Mesenteric fat pad (tissue), 1 donor: ENCODE measurements around the gene RPL22. TPM values are rescaled to one million over a fixed set of nuclear protein-coding genes. Genes with fewer than 3 reads are reported as not detected.

Experiments used
- DNase-seq: peaks from one replicate; pipeline ENCODE4 v3.0.0-alpha.2; 2020; ENCODE audit warnings: low spot score
- total RNA-seq: library from RNA; stranded (reverse); fragmentation: NEBNext Ultra II Directional; extraction: Animal tissue kit (Norgen Biotek cat#: 25700); gene quantifications from one replicate; pipeline ENCODE4 v1.2.1, GENCODE V29; 2021
- donor health status: DM: yes; HTN: yes; CAD: no.

RPL22 gene
- total RNA-seq, 1 donor from 2014 or later: 264 TPM

GRCh38 chr1:6205849-6206519 is 6.6 kb upstream of the RPL22 start, which contains the start of gene RNF207:
RNF207 (plus strand) TSS chr1:6206119; CDS start chr1:6206536, 417 bp downstream.
- DNase-seq: no peak

GRCh38 chr1:6202256-6202655 is 2.9 kb upstream of the RPL22 start:
- DNase-seq: no peak

GRCh38 chr1:6200188-6200809 is 904 bp upstream of the RPL22 start:
- no peak for DNase-seq

- no peak for DNase-seq
Measured at GRCh38 chr1:6198646-6199297, 623 bp downstream of the RPL22 start.

- no peak for DNase-seq
Measured at GRCh38 chr1:6197746-6198427, 1.5 kb downstream of the RPL22 start.

GRCh38 chr1:6191968-6192367 is 7.4 kb downstream of the RPL22 start:
- no peak for DNase-seq

- no peak for DNase-seq
Measured at GRCh38 chr1:6188466-6188865, 10.9 kb downstream of the RPL22 start.

GRCh38 chr1:6185635-6186382 is 13.6 kb downstream of the RPL22 start:
- no peak for DNase-seq

- no peak for DNase-seq
Measured at GRCh38 chr1:6185151-6185550, 14.2 kb downstream of the RPL22 start.

- no peak for DNase-seq
Measured at GRCh38 chr1:6184083-6184783, 15.2 kb downstream of the RPL22 start.

GRCh38 chr1:6183520-6183989 is 15.8 kb downstream of the RPL22 start:
- no peak for DNase-seq

- no peak for DNase-seq
Measured at GRCh38 chr1:6181347-6181770, 18.0 kb downstream of the RPL22 start.

GRCh38 chr1:6180707-6181311 is 18.6 kb downstream of the RPL22 start:
- no peak for DNase-seq

GRCh38 chr1:6180268-6180706 is 19.1 kb downstream of the RPL22 start, which contains the start of gene CHD5:
CHD5 (minus strand) TSS chr1:6180321; CDS start chr1:6180023, 298 bp downstream.
- no peak for DNase-seq

- DNase-seq: no peak
Measured at GRCh38 chr1:6179564-6180175, 19.7 kb downstream of the RPL22 start.

GRCh38 chr1:6178751-6179563 is 20.4 kb downstream of the RPL22 start:
- DNase-seq: no peak

- no peak for DNase-seq
Measured at GRCh38 chr1:6177681-6178380, 21.6 kb downstream of the RPL22 start.

GRCh38 chr1:6176779-6177178 is 22.6 kb downstream of the RPL22 start:
- no peak for DNase-seq
